Neural crest cell (in vitro differentiated cells): ENCODE data around the gene POLL. TPM values are rescaled to one million over a fixed set of nuclear protein-coding genes. Genes with fewer than 3 reads are reported as not detected.
A peak's percentile ranks its signal among the peaks of the same experiment; 100 is the strongest.

Experiments used
- DNase-seq: peaks from one replicate; pipeline ENCODE4 v3.0.0; 2021; ENCODE audit warnings: low read depth, mixed read lengths, low spot score
- H3K27ac Mint-ChIP-seq: one replicate; pipeline ENCODE4 v1.8.0; 2021; ENCODE audit warnings: mild to moderate bottlenecking, mixed read lengths; ENCODE audit not compliant: unreplicated experiment
- H3K27me3 Mint-ChIP-seq: 2 replicates; pipeline ENCODE4 v1.8.0; 2021; ENCODE audit warnings: low read depth, mild to moderate bottlenecking, mixed read lengths
- H3K36me3 Mint-ChIP-seq: 2 replicates; pipeline ENCODE4 v1.8.0; 2021; ENCODE audit warnings: low read depth, mild to moderate bottlenecking, mixed read lengths
- H3K4me1 Mint-ChIP-seq: 2 replicates; pipeline ENCODE4 v1.8.0; 2021; ENCODE audit warnings: mixed read lengths
- H3K4me3 Mint-ChIP-seq: one replicate; pipeline ENCODE4 v1.8.0; 2021; ENCODE audit warnings: mild to moderate bottlenecking, mixed read lengths
- H3K9me3 Mint-ChIP-seq: 2 replicates; pipeline ENCODE4 v1.8.0; 2021; ENCODE audit warnings: mixed read lengths
- total RNA-seq: library from RNA; stranded (reverse); gene quantifications from 2 replicates; pipeline ENCODE4 v1.2.1, GENCODE V29; 2021
- TF ChIP-seq, protein P1 (sequence below): fragments of 200-600 bp; sonication (generic); conservative IDR thresholded peaks from 2 replicates; pipeline ENCODE4 v1.5.0; 2021; ENCODE audit warnings: antibody characterized with exemption, mild to moderate bottlenecking

The POLL gene
- total RNA-seq, 1 donor from 2014 or later = 36.3 TPM

DNA sequence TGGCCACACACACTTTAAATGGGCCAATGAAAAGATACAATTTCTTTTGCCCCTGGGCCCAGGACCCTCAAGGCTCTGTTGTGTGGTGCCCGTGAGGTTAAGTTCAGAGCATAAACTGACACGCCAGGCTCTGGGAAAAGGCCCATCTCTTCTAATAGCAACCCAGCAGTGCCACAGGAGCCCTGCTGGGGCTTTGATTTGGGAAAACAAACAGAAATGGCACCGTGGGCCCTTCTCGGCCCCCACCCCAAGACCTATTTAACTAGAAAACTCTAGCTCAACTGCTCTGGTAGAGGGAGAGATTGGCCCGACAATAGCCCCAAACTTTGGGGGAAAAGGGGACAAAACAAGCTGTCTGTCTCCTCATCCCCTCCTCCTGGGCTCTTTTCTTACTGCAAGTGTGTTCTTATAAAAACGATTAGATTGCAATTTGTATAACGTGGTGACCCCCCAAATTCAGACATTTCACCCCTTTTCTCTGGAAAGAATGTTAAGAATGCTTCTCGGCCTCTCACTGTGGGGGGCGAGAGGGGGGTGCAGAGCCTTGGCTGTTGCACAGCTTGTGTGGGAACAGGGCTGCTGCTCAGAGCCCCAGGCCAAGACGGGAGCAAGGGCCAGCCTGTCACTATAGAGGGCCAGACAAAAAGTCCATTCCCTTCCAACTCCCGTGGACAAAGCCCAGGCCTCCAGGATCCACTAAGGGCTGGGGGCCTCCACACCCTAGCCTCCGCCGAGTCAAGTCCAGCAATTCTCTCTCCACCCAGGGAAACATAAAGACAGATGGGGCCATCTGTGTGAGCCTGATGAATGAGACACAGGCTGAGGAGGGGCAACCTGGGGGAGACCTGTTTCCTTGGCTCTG, 26.8 kb upstream of the POLL start:
- no peak overlapping the region for H3K4me3 Mint-ChIP-seq
- peaks cover 22% of the 10 kb centered on the region for H3K4me1 Mint-ChIP-seq

DNA sequence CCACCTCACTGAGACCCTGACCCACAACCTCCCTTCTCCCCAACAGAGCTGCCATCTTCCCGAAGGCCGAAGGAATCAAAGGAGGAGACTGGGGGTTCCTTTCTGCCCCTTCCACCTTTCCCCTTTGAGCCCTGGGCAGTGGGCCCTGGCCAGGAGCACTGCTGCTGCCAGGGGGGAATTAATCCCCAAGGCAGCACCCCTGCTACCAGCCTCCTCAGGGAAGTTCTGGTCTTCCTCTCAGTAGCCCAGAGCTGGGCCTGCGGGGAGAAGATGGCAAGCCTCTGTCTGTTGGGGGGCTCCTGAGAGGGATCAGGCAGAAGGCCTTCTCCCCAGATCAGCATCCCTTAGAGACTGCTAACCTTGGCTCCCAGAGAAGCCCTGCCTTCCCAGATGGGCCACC, 25.6 kb upstream of the POLL start:
- Mint-ChIP-seq H3K4me3 (no peak overlapping the region), H3K27me3 (peaks cover 9% of the 10 kb centered on the region), H3K27ac (no peak overlapping the region), H3K4me1 (peaks cover 22% of the 10 kb centered on the region), H3K9me3 (no peaks in the 10 kb centered on the region), H3K36me3 (no peaks in the 10 kb centered on the region)
- TF ChIP-seq, protein P1, sequence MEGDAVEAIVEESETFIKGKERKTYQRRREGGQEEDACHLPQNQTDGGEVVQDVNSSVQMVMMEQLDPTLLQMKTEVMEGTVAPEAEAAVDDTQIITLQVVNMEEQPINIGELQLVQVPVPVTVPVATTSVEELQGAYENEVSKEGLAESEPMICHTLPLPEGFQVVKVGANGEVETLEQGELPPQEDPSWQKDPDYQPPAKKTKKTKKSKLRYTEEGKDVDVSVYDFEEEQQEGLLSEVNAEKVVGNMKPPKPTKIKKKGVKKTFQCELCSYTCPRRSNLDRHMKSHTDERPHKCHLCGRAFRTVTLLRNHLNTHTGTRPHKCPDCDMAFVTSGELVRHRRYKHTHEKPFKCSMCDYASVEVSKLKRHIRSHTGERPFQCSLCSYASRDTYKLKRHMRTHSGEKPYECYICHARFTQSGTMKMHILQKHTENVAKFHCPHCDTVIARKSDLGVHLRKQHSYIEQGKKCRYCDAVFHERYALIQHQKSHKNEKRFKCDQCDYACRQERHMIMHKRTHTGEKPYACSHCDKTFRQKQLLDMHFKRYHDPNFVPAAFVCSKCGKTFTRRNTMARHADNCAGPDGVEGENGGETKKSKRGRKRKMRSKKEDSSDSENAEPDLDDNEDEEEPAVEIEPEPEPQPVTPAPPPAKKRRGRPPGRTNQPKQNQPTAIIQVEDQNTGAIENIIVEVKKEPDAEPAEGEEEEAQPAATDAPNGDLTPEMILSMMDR = no peak
- no peak for DNase-seq

More for the DNA sequence above, 26.8 kb upstream of the POLL start:
- peaks cover 10% of the 10 kb centered on the region for H3K27me3 Mint-ChIP-seq
- no peak overlapping the region for H3K27ac Mint-ChIP-seq
- H3K9me3 Mint-ChIP-seq = no peaks in the 10 kb centered on the region
- no peaks in the 10 kb centered on the region for H3K36me3 Mint-ChIP-seq
- TF ChIP-seq, protein P1 = no peak
- DNase-seq = no peak

DNA sequence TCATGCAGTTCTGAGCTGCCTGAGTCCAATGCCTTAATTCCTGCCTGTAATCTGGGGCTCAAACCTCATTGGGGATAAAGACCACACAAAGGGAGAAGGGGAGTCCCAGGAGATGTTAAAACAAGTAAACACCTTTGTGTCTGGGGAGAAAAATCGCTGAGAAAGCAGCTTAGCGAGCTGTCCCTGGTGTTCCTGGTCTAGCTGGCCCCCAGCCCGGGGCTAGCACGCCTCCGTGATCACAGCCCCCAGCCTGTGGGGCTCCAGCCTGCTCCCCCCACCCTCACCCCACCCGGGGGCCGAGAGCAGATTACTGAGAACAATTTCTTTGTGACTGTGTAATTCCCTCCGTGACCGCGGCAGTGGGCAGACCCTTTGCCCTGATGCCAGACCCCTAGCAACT, 24.8 kb upstream of the POLL start:
- H3K27me3 Mint-ChIP-seq = peaks cover 9% of the 10 kb centered on the region
- no peak overlapping the region for H3K27ac Mint-ChIP-seq
- TF ChIP-seq, protein P1 = no peak
- DNase-seq = no peak
- no peaks in the 10 kb centered on the region for H3K36me3 Mint-ChIP-seq
- no peak overlapping the region for H3K4me3 Mint-ChIP-seq
- H3K9me3 Mint-ChIP-seq = no peaks in the 10 kb centered on the region
- peaks cover 22% of the 10 kb centered on the region for H3K4me1 Mint-ChIP-seq

DNA sequence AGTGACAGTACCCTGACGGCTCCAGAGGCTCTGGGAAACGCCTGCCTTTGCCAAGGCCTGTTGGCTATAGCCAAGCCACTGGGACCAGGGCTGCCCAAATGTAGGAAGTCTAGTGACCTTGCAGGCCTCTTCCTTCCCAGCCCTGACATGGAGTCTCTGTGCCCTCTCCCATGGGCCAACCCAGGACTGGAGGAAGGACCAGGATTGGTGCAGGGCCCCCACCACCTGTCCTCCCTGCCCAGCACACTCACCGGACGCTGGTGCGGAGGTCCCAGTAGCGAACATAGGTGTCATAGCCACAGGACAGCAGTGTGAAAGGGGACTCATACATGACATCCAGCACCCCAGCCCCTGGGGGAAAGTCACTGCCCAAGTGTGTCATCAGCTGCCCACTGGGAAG, 24.0 kb upstream of the POLL start:
- no peak for DNase-seq
- Mint-ChIP-seq H3K27ac (no peak overlapping the region), H3K9me3 (no peaks in the 10 kb centered on the region), H3K4me1 (peaks cover 17% of the 10 kb centered on the region), H3K4me3 (no peak overlapping the region), H3K27me3 (peaks cover 3% of the 10 kb centered on the region), H3K36me3 (no peaks in the 10 kb centered on the region)
- TF ChIP-seq, protein P1 = no peak

DNA sequence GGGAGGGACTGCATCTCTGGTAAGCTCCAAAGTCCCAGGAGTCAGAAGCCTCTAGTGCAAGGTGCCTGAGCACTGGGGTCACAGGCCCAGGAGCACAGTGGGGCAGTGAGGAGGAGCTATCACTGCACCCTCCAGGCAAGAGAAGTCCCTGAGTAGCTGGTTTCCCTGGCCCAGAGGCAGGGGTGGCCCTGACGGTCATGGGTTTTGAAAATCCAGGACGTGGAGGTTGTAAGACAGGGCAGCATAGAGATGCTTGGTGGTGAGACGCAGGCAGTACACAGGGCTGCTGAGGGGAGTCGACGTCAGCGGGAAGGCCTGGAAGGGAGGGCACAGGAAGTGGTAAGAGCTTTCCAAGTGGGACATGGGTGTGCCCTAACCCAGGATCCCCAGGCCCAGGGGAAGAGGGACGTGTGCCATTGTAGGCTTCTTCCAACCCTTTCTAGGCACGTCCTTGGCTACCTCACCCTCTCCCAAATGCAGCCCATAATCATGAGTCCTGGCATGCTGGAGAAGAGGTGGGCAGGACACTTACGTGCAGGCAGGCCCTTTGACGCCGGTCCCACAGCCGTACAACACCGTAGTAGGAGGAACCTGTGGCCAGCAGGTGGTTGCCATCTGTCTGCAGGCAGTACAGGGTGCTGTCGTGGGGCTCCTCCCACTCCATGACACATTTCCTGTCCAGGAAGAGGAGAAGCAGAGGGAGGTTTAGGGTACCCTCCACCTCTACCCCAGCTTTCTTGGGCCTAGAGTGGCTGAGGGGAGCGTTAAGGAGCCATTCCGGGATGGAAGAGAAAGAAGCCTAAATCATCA, 23.2 kb upstream of the POLL start:
- no peak for DNase-seq
- Mint-ChIP-seq H3K9me3 (no peaks in the 10 kb centered on the region), H3K4me3 (peak overlapping the region; percentile 12), H3K36me3 (no peaks in the 10 kb centered on the region), H3K4me1 (peaks cover 20% of the 10 kb centered on the region), H3K27ac (no peak overlapping the region), H3K27me3 (peaks cover 3% of the 10 kb centered on the region)
- TF ChIP-seq, protein P1 = no peak
